Cerebellar cortex (tissue), 1 donor: Measurements from ENCODE around the gene BORCS5.
A peak's percentile ranks its signal among the peaks of the same experiment; 100 is the strongest.
"Not testable (repeated sequence)": the region's sequence is repeated elsewhere in the genome, so short reads cannot be mapped to it uniquely, and the experiment has no call there.

Experiments used
- DNase-seq: peaks from one replicate; pipeline ENCODE4 v3.0.0-alpha.2; 2015; ENCODE audit warnings: low spot score

Gene BORCS5

GRCh38 chr12:12393171-12393570, 36.3 kb downstream of the BORCS5 start:
- DNase-seq: no peak

- no peak for DNase-seq
Observed at GRCh38 chr12:12396694-12397093, 39.8 kb downstream of the BORCS5 start.

- DNase-seq: no peak
Observed at GRCh38 chr12:12397184-12397583, 40.3 kb downstream of the BORCS5 start.

- no peak for DNase-seq
Observed at GRCh38 chr12:12398026-12398859, 41.4 kb downstream of the BORCS5 start.

- no peak for DNase-seq
Observed at GRCh38 chr12:12399161-12399560, 42.3 kb downstream of the BORCS5 start.

GRCh38 chr12:12399776-12400305, 43.0 kb downstream of the BORCS5 start:
- DNase-seq: no peak

GRCh38 chr12:12400793-12401192, 43.9 kb downstream of the BORCS5 start:
- no peak for DNase-seq

- no peak for DNase-seq
Observed at GRCh38 chr12:12403264-12404248, 46.7 kb downstream of the BORCS5 start.

GRCh38 chr12:12404297-12404696, 47.4 kb downstream of the BORCS5 start:
- DNase-seq: no peak

GRCh38 chr12:12405882-12406281, 49.0 kb downstream of the BORCS5 start:
- peak; percentile 91 for DNase-seq

- no peak for DNase-seq
Observed at GRCh38 chr12:12406762-12407161, 49.9 kb downstream of the BORCS5 start.

GRCh38 chr12:12408265-12408690, 51.4 kb downstream of the BORCS5 start:
- DNase-seq: no peak

- not testable (repeated sequence) for DNase-seq
Observed at GRCh38 chr12:12409337-12409736, 52.5 kb downstream of the BORCS5 start.

GRCh38 chr12:12415886-12416285, 59.0 kb downstream of the BORCS5 start:
- DNase-seq: no peak

GRCh38 chr12:12419165-12419564, 62.3 kb downstream of the BORCS5 start:
- DNase-seq: not testable (repeated sequence)

- DNase-seq: no peak
Observed at GRCh38 chr12:12423367-12423766, 66.5 kb downstream of the BORCS5 start.

GRCh38 chr12:12425001-12425400, 68.1 kb downstream of the BORCS5 start:
- no peak for DNase-seq

- DNase-seq: no peak
Observed at GRCh38 chr12:12425616-12426015, 68.7 kb downstream of the BORCS5 start.

GRCh38 chr12:12427568-12427967, 70.7 kb downstream of the BORCS5 start:
- no peak for DNase-seq

GRCh38 chr12:12428047-12428446, 71.2 kb downstream of the BORCS5 start:
- no peak for DNase-seq

- DNase-seq: no peak
Observed at GRCh38 chr12:12428961-12429657, 72.2 kb downstream of the BORCS5 start.

- no peak for DNase-seq
Observed at GRCh38 chr12:12432364-12432763, 75.5 kb downstream of the BORCS5 start.
